ENCODE results near the gene PLCD3.

Gene PLCD3

DNA sequence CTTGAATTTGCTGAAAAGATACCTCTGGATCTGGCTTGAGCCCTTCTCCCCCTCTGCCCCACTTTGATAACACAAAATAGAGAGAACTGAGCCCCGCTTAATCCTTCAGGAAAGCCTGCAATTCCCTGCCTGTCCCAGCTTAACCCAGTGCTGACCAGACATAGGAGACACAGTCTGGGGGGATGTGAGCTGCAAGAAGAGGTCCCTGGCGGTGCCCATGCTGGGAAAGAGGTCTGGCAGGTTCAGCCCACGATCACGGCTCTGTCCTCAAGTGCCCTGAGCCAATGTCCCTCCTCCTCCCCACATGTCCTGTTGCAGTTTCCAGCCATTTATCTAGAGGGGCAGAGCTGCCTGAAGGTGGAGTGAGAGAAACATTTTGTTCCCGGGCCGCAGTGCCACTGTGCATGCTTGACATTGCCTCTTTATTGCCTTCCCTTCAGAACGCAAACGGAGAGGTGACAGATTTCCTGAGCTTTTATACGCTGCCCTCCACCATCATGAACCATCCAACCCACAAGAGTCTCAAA, 29.0 kb downstream of the PLCD3 start:
- no peak for DNase-seq (ENCODE audit: low read depth in 4 of 4, low spot score in 1 of 4)

DNA sequence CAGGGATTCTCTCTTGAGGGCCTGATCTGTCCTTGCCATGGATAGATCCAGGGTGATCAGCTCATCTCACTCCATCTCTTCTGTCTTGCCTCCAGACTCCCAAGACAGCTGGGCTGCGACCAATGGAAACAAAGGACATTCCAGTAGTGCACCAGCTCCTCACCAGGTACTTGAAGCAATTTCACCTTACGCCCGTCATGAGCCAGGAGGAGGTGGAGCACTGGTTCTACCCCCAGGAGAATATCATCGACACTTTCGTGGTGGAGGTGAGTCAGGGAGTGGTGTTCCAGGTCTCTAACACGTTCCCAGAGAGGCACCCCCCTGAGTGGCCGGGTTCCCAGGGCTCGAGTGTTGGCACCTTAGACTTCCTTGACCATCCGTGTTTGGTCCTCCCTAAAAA, 29.5 kb downstream of the PLCD3 start:
- DNase-seq (ENCODE audit: low read depth in 4 of 4, low spot score in 1 of 4), result no peak

- DNase-seq (ENCODE audit: low read depth in 4 of 4, low spot score in 1 of 4), result no peak
These were observed 30.2 kb downstream of the PLCD3 start for GRCh38 chr17:45101883-45102811.

- no peak for DNase-seq (ENCODE audit: low read depth in 4 of 4, low spot score in 1 of 4)
These were observed 30.8 kb downstream of the PLCD3 start for GRCh38 chr17:45101546-45101882.

GRCh38 chr17:45098869-45099616, 33.3 kb downstream of the PLCD3 start:
- DNase-seq (ENCODE audit: low read depth in 4 of 4, low spot score in 1 of 4), result peak; percentile 26 to 61 (median 50)

DNA sequence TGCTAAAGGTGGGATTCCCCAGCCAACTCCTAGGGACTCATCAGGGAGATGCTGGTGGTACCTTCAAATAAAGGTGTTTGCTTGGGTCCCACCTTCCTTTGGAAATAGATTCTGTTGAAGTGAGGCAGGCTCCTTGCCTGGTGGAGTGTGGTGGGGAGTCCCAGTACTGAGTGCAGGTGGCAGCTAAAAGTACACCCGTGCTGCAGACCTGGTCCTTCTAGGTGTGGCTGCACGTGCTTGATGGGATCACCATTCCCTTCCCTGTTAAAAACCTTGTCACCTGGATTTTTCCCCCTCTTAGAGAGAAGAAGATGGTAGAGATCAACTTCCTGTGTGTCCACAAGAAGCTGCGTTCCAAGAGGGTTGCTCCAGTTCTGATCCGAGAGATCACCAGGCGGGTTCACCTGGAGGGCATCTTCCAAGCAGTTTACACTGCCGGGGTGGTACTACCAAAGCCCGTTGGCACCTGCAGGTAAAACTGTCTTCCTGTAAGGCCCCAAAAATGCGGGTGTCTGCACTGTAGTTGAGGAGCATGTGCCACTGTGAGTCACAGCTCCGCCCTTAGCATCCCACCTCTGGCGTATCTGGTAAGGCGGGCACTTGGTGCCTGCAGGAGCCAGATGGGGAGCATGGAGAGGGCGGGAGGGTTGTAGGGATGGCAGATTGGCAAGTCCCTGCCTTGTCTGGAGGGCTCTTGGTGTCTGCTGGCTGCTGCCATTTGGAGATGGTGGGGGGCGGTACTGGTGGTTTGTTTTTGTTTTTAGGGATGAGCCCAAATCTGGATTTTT, 34.0 kb downstream of the PLCD3 start:
- DNase-seq (ENCODE audit: low read depth in 4 of 4, low spot score in 1 of 4), result no peak

DNA sequence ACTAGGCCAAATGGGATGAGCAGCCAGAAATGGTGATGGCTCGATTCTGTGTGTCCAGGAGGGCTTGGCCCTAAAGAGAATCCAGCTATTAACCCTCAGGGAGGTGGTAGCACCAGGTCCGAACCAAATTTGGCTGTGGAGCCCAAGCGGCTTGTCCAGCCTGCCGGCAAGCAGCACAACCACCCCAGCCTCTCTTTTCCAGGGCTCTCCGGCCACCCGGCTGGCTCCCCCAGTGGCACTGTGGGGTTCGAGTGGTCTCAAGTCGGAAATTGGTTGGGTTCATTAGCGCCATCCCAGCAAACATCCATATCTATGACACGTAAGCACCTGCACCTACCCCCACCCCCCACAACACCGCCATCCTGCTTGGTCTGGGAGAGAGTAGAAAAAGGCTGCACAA, 35.4 kb downstream of the PLCD3 start:
- DNase-seq (ENCODE audit: low read depth in 4 of 4, low spot score in 1 of 4), result no peak

DNA sequence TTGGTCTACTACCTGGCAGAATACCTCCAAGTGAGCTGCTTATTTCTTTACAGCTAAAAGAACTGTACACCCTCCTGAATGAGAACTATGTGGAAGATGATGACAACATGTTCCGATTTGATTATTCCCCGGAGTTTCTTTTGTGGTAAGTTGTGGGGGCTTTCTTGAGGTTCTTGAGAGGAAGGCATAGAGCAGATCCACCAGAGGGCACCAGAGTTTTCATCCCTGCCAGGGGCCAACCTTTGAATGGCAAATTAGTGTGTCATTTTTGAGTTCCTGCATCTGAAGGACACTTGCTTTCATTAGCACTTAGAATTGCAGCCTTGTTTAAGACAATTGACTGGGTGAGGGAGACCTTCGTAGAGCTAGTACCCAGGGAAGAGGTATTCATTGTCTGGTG, 36.2 kb downstream of the PLCD3 start:
- DNase-seq (ENCODE audit: low read depth in 4 of 4, low spot score in 1 of 4), result no peak

DNA sequence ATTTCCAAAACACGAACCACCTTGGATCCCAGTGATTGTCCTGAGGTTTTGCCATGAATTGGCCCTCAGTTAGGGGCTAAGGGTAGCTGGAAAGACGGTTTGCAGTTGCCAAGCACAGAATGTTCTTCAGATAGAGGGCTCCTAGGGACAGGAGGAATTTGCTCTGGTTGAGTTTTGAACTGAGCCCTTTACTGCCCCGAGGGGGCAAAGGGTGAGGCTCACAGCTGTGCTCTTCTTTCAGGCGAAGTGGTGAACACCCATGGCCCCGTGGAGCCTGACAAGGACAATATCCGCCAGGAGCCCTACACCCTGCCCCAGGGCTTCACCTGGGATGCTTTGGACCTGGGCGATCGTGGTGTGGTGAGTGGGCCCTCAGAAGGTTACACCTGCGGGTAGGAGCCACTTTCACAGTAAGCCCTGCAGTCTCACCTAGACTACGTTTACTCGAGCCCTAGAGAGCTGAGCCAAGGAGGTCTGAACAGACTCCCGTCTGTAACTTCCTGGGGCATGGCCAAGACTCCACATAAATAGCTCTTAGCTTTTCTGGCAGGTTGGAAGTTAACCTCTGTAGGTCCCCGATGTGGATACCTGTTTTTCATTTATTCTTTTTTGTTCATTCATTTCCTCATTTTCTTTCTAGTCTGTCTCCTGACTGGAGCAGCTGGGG, 38.7 kb downstream of the PLCD3 start:
- no peak for DNase-seq (ENCODE audit: low read depth in 4 of 4, low spot score in 1 of 4)

GRCh38 chr17:45092911-45093430, 39.3 kb downstream of the PLCD3 start:
- DNase-seq (ENCODE audit: low read depth in 4 of 4, low spot score in 1 of 4), result no peak

- DNase-seq (ENCODE audit: low read depth in 4 of 4, low spot score in 1 of 4), result no peak
These were observed 40.4 kb downstream of the PLCD3 start for GRCh38 chr17:45091778-45092425.

- DNase-seq (ENCODE audit: low read depth in 4 of 4, low spot score in 1 of 4), result no peak
These were observed 41.6 kb downstream of the PLCD3 start for GRCh38 chr17:45090711-45091110.

DNA sequence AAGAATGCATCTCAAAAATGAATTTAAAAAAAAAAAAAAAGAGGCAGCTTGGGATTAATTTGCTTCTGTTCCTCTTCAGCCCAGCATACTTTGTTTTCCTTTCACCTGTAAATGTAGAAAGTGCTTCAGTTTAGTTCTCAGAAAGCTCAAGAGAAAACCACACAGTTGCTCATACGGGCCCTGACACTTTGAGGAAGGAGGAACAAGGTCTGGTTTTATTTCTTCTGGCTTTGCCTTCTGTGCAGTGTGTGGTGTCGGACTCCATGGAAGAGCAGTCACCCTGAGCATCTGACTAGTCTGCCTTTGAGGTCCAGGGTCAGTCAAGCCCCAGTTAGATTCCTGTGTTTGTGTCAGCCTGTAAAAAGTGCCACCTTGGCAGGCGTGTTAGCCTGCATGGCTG, 43.6 kb downstream of the PLCD3 start:
- DNase-seq (ENCODE audit: low read depth in 4 of 4, low spot score in 1 of 4), result no peak

DNA sequence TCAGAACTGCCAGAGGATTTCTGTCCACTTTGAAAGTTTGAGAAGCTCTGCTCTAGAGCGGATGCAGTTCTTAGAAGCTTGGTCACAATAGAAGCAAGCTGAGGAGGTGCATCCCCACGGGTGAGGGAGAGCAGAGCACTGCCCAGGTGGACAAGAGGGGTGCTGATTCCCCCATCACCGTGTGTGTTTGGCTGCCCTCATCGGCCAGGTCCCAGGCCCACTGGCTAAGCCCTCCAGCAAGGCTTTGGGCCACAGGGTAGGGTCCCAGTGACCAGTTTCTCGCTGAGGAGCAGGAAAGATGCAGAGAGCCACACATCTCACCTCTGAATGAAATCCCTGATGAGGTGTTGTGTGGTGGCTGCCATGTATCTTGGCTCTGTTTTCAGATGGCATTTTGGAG, 44.3 kb downstream of the PLCD3 start:
- DNase-seq (ENCODE audit: low read depth in 4 of 4, low spot score in 1 of 4), result no peak

GRCh38 chr17:45087504-45087975, 44.8 kb downstream of the PLCD3 start:
- DNase-seq (ENCODE audit: low read depth in 4 of 4, low spot score in 1 of 4), result no peak

- DNase-seq (ENCODE audit: low read depth in 4 of 4, low spot score in 1 of 4), result no peak
These were observed 45.3 kb downstream of the PLCD3 start for GRCh38 chr17:45086865-45087503.

DNA sequence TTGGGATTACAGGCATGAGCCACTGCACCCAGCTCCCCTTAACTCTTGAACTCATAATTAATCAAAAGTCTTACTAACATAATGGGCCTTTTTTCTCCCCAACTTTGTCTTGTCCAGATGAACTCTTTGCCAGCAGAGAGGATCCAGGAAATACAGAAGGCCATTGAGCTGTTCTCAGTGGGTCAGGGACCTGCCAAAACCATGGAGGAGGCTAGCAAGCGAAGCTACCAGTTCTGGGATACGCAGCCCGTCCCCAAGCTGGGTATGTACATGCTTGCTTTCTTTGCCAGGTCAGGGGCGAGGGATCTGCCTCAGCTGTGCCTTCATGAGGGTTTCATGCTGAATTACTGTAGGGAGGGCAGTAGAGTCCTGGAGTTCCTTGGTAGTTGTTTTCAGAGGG, 45.9 kb downstream of the PLCD3 start:
- no peak for DNase-seq (ENCODE audit: low read depth in 4 of 4, low spot score in 1 of 4)

GRCh38 chr17:45081047-45081703, 51.1 kb downstream of the PLCD3 start:
- DNase-seq (ENCODE audit: low read depth in 4 of 4, low spot score in 1 of 4), result no peak

DNA sequence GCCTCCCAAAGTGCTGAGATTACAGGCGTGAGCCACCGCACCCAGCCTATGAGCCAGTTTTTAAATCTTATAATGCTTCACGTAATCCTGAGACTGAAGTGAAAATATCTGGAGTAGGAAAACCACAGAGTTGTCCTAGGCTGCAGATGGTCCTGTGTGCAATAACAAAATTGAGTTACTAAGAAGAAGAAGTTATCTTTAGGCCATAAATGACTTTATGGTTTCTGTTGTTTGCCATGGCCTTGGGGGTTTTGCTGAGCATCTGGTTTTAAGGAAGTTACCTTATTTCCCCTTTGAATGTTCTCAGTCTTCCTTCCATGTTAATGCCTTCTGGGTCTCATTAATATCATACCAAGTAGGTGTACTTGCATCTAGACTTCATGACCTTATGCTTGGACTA, 54.7 kb downstream of the PLCD3 start:
- no peak for DNase-seq (ENCODE audit: low read depth in 4 of 4, low spot score in 1 of 4)
